K562 (cell line): ENCODE results near the gene LSR. TPM values are rescaled to one million over a fixed set of nuclear protein-coding genes. Genes with fewer than 3 reads are reported as not detected.
A peak's percentile ranks its signal among the peaks of the same experiment; 100 is the strongest.

Experiments
- ATAC-seq: fragments of 200-7000 bp; cut with Tn5 transposase; 3 replicates; pipeline ENCODE4 v1.9.1; 2020; ENCODE audit warnings: moderate library complexity
- BruUV-seq: library from RNA; stranded (reverse); fragments of 400-500 nt; replicated peaks from 2 replicates; lab custom pipeline; 2021; lab: Mats Ljungman, UMichigan
- CTCF ChIA-PET: fragments of 300-600 bp; formaldehyde crosslinking; extraction: SDS; loops from one replicate; lab custom pipeline; 2021; ENCODE audit warnings: low intra/inter-chr PET ratio; lab: Yijun Ruan, JAX
- POLR2A ChIA-PET: fragments of 300-600, 350-650 bp; sonication (Branson Sonifier 250); formaldehyde crosslinking; extraction: SDS; loops from one replicate; lab custom pipeline; 2021; ENCODE audit warnings: antibody characterized with exemption, inconsistent platforms; lab: Yijun Ruan, JAX
- DNase-seq, 4 experiments: peaks; one replicate each; pipeline versions ENCODE4 v3.0.0 to v3.0.0-alpha.2; 2011 to 2018; ENCODE audit warnings: low spot score in 3 of 4, mixed read lengths in 3 of 4; ENCODE audit errors: extremely low read depth in 1 of 4
- FAIRE-seq: peaks from 2 replicates; lab custom pipeline; 2011; peaks lifted over from hg19 to GRCh38; lab: Jason Lieb, UNC
- H2AFZ ChIP-seq: 2 replicates; pipeline ENCODE4 v1.6.0; 2011; ENCODE audit warnings: low read depth, low read length, control low read depth, inconsistent platforms
- H3K27ac ChIP-seq: fragments of 200-600 bp; 3 replicates; pipeline ENCODE4 v1.8.0; 2011; ENCODE audit warnings: low read depth, mild to moderate bottlenecking, control low read depth, inconsistent platforms, low read length, moderate library complexity, mixed read lengths; ENCODE audit errors: extremely low read depth
- H3K27me3 ChIP-seq, 2 experiments: fragments of 300-600 bp in 1 of 2; 2 replicates in 1 of 2; 3 replicates in 1 of 2; pipeline versions ENCODE4 v1.6.0 to v1.8.0; 2011; ENCODE audit warnings: inconsistent platforms in 2 of 2, low read length in 2 of 2, mild to moderate bottlenecking in 1 of 2, mixed read lengths in 1 of 2, moderate library complexity in 1 of 2; ENCODE audit not compliant: control insufficient read depth in 2 of 2, insufficient read depth in 2 of 2
- H3K36me3 ChIP-seq: fragments of 300-600 bp; 3 replicates; pipeline ENCODE4 v1.8.0; 2011; ENCODE audit warnings: mild to moderate bottlenecking, low read length, inconsistent platforms; ENCODE audit not compliant: control insufficient read depth, insufficient read depth
- H3K4me1 ChIP-seq, 2 experiments: fragments of 200-600 bp in 1 of 2; replicated peaks in 1 of 2; 2 replicates in 1 of 2; 3 replicates in 1 of 2; pipeline versions ENCODE4 v1.5.1 to v1.8.0; 2011; ENCODE audit warnings: inconsistent platforms in 2 of 2, low read length in 2 of 2, mild to moderate bottlenecking in 1 of 2, mixed read lengths in 1 of 2, moderate library complexity in 1 of 2; ENCODE audit not compliant: control insufficient read depth in 2 of 2, insufficient read depth in 2 of 2
- H3K4me2 ChIP-seq: 2 replicates; pipeline ENCODE4 v1.6.1; 2011; ENCODE audit warnings: low read length, control low read depth, inconsistent platforms, mixed read lengths; ENCODE audit not compliant: insufficient read depth
- H3K4me3 ChIP-seq: fragments of 200-600 bp; sonication (generic), shearing (Covaris generic); 2 replicates; pipeline ENCODE4 v1.5.1; 2016; ENCODE audit warnings: control low read depth, inconsistent platforms
- H3K79me2 ChIP-seq: fragments of 200-600 bp; 3 replicates; pipeline ENCODE4 v1.8.0; 2011; ENCODE audit warnings: low read length, inconsistent platforms; ENCODE audit not compliant: control insufficient read depth, insufficient read depth
- H3K9ac ChIP-seq, 2 experiments: 2 replicates each; pipeline versions ENCODE4 v1.6.0 to v1.6.1; 2011; ENCODE audit warnings: low read depth in 2 of 2, low read length in 2 of 2, control low read depth in 1 of 2, inconsistent platforms in 1 of 2, mild to moderate bottlenecking in 1 of 2, mixed read lengths in 1 of 2; ENCODE audit not compliant: insufficient read depth in 1 of 2
- H3K9me1 ChIP-seq: one replicate; pipeline ENCODE4 v1.6.0; 2011; ENCODE audit warnings: inconsistent platforms, mild to moderate bottlenecking, low read length, moderate library complexity; ENCODE audit not compliant: control insufficient read depth, insufficient read depth
- H3K9me3 ChIP-seq: replicated peaks from 2 replicates; pipeline ENCODE4 v1.5.1; 2011; ENCODE audit warnings: low read depth, low read length, inconsistent platforms; ENCODE audit not compliant: control insufficient read depth, insufficient read depth
- H4K20me1 ChIP-seq: replicated peaks from 2 replicates; pipeline ENCODE4 v1.6.1; 2011; ENCODE audit warnings: low read length, inconsistent platforms, mixed read lengths; ENCODE audit not compliant: control insufficient read depth, insufficient read depth
- HDAC2 ChIP-seq: fragments of 450-650 bp; IDR thresholded peaks from 2 replicates; pipeline ENCODE4 v1.6.1; 2016; ENCODE audit warnings: mild to moderate bottlenecking
- POLR3G ChIP-seq: IDR thresholded peaks from 2 replicates; pipeline ENCODE4 v1.6.1; 2011; ENCODE audit not compliant: insufficient read length, insufficient replicate concordance; ENCODE audit errors: extremely low read depth
- TOE1 ChIP-seq, 2 experiments: fragments of 450-650 bp in 1 of 2; sonication (generic) in 1 of 2; formaldehyde crosslinking in 1 of 2; IDR thresholded peaks; 2 replicates each; pipeline versions ENCODE4 v1.7.1 to v1.8.0; 2016 to 2022; ENCODE audit warnings: borderline replicate concordance in 2 of 2, mild to moderate bottlenecking in 2 of 2, antibody characterized with exemption in 1 of 2, inconsistent platforms in 1 of 2, low read depth in 1 of 2, missing genetic modification reagents in 1 of 2, moderate library complexity in 1 of 2
- ZBTB17 ChIP-seq: fragments of 450-650 bp; formaldehyde crosslinking; IDR thresholded peaks from 2 replicates; pipeline ENCODE4 v1.4.0; 2020; ENCODE audit warnings: mild to moderate bottlenecking
- WGBS: fragments of 100-300 bp; shearing (Covaris generic); methylation state at CpG from one replicate; pipeline ENCODE4 v1.1.6; 2016; ENCODE audit warnings: low coverage, mixed read lengths; ENCODE audit not compliant: insufficient coverage; ENCODE audit errors: missing lambda C conversion rate; 5-methylcytosine and 5-hydroxymethylcytosine counted together
- in situ Hi-C: fragments of 300-500 bp; cut with MboI; formaldehyde crosslinking; loops from 4 replicates; pipeline ENCODE4 v1.15.0; 2018; ENCODE audit warnings: inconsistent platforms, mixed read lengths
- intact Hi-C: fragments of 100-400 bp; cut with micrococcal nuclease; formaldehyde crosslinking; loops from 2 replicates; pipeline ENCODE4 v1.14.2; 2022
- polyA plus RNA-seq, 8 experiments: library from polyadenylated mRNA; depleted of rRNA in 4 of 8; stranded (reverse) in 5 of 8; unstranded in 3 of 8; fragments of >200 nt; fragmentation: Nextera tagmentation in 2 of 8; fragmentation: Illumina TruSeq in 1 of 8; extraction: Ambion mirVana in 2 of 8; extraction: Trizol in 1 of 8; gene quantifications; 2 replicates each; pipeline versions ENCODE4 v1.2.1 to v1.2.3, GENCODE V29; 2011 to 2014; ENCODE audit warnings: inconsistent platforms in 1 of 8, missing spikeins in 1 of 8
- total RNA-seq, 7 experiments: library from RNA; depleted of rRNA in 6 of 7; stranded (reverse); fragments of >200 nt in 6 of 7; fragmentation: Illumina TruSeq in 2 of 7; extraction: Trizol in 2 of 7; gene quantifications; 2 replicates each; pipeline versions ENCODE4 v1.2.1 to v1.2.3, GENCODE V29; 2011 to 2021; ENCODE audit warnings: low replicate concordance in 1 of 7
- TF ChIP-seq, protein P1 (sequence below): fragments of 450-650 bp; IDR thresholded peaks from 2 replicates; pipeline ENCODE4 v1.6.1; 2016; ENCODE audit warnings: mild to moderate bottlenecking, moderate library complexity

Gene LSR
- total and polyA plus RNA-seq, 9 of the 15 experiments (the other 6 are each of a cell fraction or from before 2014, with no cell fraction given), result 0.44 to 87.9 (median 28.0) TPM

DNA sequence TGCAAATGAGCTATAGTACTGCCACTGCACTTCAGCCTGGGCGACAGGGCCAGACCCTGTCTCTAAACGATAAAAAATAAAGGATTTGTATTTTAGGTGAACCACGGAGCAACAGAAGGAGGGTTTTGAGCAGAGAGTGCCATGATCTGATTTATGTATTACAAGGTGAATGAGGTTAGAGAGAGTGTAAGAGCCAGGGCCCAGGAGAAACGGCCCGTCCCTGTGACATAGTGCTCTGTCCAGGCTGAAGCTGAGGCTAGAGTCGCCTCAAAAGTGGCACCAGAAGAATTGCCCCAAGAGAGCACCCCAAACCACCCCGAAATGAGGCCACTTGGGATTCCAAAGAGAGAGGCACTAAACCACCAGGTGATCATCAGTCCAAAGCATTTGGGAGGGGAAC lies 60.1 kb downstream of the LSR start:
- H3K4me2 ChIP-seq, result peak overlapping the region; percentile 65
- TF ChIP-seq HDAC2 (no peak), POLR3G (no peak), ZBTB17 (CRISPR knock-in tag) (no peak), TOE1 (IDR thresholded peaks at IDR 0.05; ENCODE audit: borderline replicate concordance) (no peak), TOE1 (CRISPR knock-in tag; IDR thresholded peaks at IDR 0.05; ENCODE audit: borderline replicate concordance, low read depth) (no peak)
- TF ChIP-seq, protein P1, sequence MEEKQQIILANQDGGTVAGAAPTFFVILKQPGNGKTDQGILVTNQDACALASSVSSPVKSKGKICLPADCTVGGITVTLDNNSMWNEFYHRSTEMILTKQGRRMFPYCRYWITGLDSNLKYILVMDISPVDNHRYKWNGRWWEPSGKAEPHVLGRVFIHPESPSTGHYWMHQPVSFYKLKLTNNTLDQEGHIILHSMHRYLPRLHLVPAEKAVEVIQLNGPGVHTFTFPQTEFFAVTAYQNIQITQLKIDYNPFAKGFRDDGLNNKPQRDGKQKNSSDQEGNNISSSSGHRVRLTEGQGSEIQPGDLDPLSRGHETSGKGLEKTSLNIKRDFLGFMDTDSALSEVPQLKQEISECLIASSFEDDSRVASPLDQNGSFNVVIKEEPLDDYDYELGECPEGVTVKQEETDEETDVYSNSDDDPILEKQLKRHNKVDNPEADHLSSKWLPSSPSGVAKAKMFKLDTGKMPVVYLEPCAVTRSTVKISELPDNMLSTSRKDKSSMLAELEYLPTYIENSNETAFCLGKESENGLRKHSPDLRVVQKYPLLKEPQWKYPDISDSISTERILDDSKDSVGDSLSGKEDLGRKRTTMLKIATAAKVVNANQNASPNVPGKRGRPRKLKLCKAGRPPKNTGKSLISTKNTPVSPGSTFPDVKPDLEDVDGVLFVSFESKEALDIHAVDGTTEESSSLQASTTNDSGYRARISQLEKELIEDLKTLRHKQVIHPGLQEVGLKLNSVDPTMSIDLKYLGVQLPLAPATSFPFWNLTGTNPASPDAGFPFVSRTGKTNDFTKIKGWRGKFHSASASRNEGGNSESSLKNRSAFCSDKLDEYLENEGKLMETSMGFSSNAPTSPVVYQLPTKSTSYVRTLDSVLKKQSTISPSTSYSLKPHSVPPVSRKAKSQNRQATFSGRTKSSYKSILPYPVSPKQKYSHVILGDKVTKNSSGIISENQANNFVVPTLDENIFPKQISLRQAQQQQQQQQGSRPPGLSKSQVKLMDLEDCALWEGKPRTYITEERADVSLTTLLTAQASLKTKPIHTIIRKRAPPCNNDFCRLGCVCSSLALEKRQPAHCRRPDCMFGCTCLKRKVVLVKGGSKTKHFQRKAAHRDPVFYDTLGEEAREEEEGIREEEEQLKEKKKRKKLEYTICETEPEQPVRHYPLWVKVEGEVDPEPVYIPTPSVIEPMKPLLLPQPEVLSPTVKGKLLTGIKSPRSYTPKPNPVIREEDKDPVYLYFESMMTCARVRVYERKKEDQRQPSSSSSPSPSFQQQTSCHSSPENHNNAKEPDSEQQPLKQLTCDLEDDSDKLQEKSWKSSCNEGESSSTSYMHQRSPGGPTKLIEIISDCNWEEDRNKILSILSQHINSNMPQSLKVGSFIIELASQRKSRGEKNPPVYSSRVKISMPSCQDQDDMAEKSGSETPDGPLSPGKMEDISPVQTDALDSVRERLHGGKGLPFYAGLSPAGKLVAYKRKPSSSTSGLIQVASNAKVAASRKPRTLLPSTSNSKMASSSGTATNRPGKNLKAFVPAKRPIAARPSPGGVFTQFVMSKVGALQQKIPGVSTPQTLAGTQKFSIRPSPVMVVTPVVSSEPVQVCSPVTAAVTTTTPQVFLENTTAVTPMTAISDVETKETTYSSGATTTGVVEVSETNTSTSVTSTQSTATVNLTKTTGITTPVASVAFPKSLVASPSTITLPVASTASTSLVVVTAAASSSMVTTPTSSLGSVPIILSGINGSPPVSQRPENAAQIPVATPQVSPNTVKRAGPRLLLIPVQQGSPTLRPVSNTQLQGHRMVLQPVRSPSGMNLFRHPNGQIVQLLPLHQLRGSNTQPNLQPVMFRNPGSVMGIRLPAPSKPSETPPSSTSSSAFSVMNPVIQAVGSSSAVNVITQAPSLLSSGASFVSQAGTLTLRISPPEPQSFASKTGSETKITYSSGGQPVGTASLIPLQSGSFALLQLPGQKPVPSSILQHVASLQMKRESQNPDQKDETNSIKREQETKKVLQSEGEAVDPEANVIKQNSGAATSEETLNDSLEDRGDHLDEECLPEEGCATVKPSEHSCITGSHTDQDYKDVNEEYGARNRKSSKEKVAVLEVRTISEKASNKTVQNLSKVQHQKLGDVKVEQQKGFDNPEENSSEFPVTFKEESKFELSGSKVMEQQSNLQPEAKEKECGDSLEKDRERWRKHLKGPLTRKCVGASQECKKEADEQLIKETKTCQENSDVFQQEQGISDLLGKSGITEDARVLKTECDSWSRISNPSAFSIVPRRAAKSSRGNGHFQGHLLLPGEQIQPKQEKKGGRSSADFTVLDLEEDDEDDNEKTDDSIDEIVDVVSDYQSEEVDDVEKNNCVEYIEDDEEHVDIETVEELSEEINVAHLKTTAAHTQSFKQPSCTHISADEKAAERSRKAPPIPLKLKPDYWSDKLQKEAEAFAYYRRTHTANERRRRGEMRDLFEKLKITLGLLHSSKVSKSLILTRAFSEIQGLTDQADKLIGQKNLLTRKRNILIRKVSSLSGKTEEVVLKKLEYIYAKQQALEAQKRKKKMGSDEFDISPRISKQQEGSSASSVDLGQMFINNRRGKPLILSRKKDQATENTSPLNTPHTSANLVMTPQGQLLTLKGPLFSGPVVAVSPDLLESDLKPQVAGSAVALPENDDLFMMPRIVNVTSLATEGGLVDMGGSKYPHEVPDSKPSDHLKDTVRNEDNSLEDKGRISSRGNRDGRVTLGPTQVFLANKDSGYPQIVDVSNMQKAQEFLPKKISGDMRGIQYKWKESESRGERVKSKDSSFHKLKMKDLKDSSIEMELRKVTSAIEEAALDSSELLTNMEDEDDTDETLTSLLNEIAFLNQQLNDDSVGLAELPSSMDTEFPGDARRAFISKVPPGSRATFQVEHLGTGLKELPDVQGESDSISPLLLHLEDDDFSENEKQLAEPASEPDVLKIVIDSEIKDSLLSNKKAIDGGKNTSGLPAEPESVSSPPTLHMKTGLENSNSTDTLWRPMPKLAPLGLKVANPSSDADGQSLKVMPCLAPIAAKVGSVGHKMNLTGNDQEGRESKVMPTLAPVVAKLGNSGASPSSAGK, result no peak

More for the DNA sequence above, 60.1 kb downstream of the LSR start:
- Histone ChIP-seq H2AFZ (peak overlapping the region; percentile 96), H3K9ac (peak overlapping the region; percentile 79 to 90; a peak in 3 of 4 replicates), H3K27me3 (no peaks in the 10 kb centered on the region), H3K4me3 (no peak overlapping the region), H3K79me2 (peaks cover 10% of the 10 kb centered on the region; the same call in 2 of the 3 replicates), H3K36me3 (no peaks in the 10 kb centered on the region), H3K9me3 (no peaks in the 10 kb centered on the region), H3K4me1 (peaks cover 61 to 80% of the 10 kb centered on the region in 2 experiments), H4K20me1 (no peaks in the 10 kb centered on the region), H3K27ac (peak overlapping the region; percentile 90), H3K9me1 (peaks cover 3% of the 10 kb centered on the region)
- ChIA-PET POLR2A (interaction anchor here (0.7 to 2.3 kb wide), 5 partner anchors 9 to 155 kb away, joined by 3 to 11 read pairs (median 4); no protein-coding TSS in a partner anchor), CTCF (no interaction called here)
- FAIRE-seq (no peak), ATAC-seq (no peak), DNase-seq (peak in 1 of 4 experiments; percentile 17)
- BruUV-seq, result no TSS peak
- intact Hi-C loops, result no loop called here
- in situ Hi-C loops, result no loop called here
- WGBS, result 40% methylated on average over 6 of the region's 7 CpGs
